HG02870 (cell line): Measurements from ENCODE around the gene EPB41L1.

ENCODE experiments used
- ATAC-seq: cut with Tn5 transposase; IDR thresholded peaks from one replicate; pipeline ENCODE4 v1.9.1; 2021; ENCODE audit warnings: mild to moderate bottlenecking, moderate library complexity; ENCODE audit not compliant: unreplicated experiment

The EPB41L1 gene

GRCh38 chr20:36154700-36155628 is at the start of gene EPB41L1:
TSS of gene EPB41L1 (plus strand) at chr20:36154740. CDS start at chr20:36173778, 19,038 bp downstream.
- ATAC-seq: no peak

- ATAC-seq: no peak
Measured at GRCh38 chr20:36104856-36105255, 49.7 kb upstream of the EPB41L1 start.

- ATAC-seq: no peak
Measured at GRCh38 chr20:36105711-36106226, 48.8 kb upstream of the EPB41L1 start.

GRCh38 chr20:36106606-36107005 is 47.9 kb upstream of the EPB41L1 start:
- ATAC-seq: no peak

- ATAC-seq: no peak
Measured at GRCh38 chr20:36107881-36108280, 46.7 kb upstream of the EPB41L1 start.

GRCh38 chr20:36109251-36109947 is 45.1 kb upstream of the EPB41L1 start:
- ATAC-seq: no peak

- ATAC-seq: no peak
Measured at GRCh38 chr20:36110994-36111393, 43.5 kb upstream of the EPB41L1 start.

- ATAC-seq: no peak
Measured at GRCh38 chr20:36112112-36112511, 42.4 kb upstream of the EPB41L1 start.

GRCh38 chr20:36113036-36113435 is 41.5 kb upstream of the EPB41L1 start:
- ATAC-seq: no peak

- ATAC-seq: no peak
Measured at GRCh38 chr20:36113566-36114250, 40.8 kb upstream of the EPB41L1 start.

GRCh38 chr20:36114707-36115106 is 39.8 kb upstream of the EPB41L1 start:
- no peak for ATAC-seq

GRCh38 chr20:36115925-36116324 is 38.6 kb upstream of the EPB41L1 start:
- ATAC-seq: no peak

GRCh38 chr20:36116807-36117441 is 37.6 kb upstream of the EPB41L1 start:
- no peak for ATAC-seq

GRCh38 chr20:36117638-36118037 is 36.9 kb upstream of the EPB41L1 start:
- no peak for ATAC-seq

- no peak for ATAC-seq
Measured at GRCh38 chr20:36118371-36118770, 36.2 kb upstream of the EPB41L1 start.

GRCh38 chr20:36119537-36119936 is 35.0 kb upstream of the EPB41L1 start:
- ATAC-seq: no peak

- no peak for ATAC-seq
Measured at GRCh38 chr20:36120241-36120640, 34.3 kb upstream of the EPB41L1 start.

- no peak for ATAC-seq
Measured at GRCh38 chr20:36120991-36121390, 33.5 kb upstream of the EPB41L1 start.

GRCh38 chr20:36121981-36122930 is 32.3 kb upstream of the EPB41L1 start:
- no peak for ATAC-seq

- no peak for ATAC-seq
Measured at GRCh38 chr20:36122931-36123288, 31.6 kb upstream of the EPB41L1 start.
